Vagina (tissue), 2 donors: ENCODE measurements around the gene JAG1.

Source experiments
- CTCF ChIP-seq, 3 experiments: fragments of 450-650 bp in 2 of 3; fragments of 200-600 bp in 1 of 3; sonication (generic) in 1 of 3; IDR thresholded peaks; one replicate each; pipeline ENCODE4 v1.5.1; 2017 to 2019; ENCODE audit warnings: antibody characterized with exemption in 3 of 3, mild to moderate bottlenecking in 2 of 3, moderate library complexity in 2 of 3
- POLR2A ChIP-seq, 2 donors: fragments of 450-650 bp; IDR thresholded peaks; one replicate each; pipeline ENCODE4 v1.6.1; 2017; ENCODE audit warnings: antibody characterized with exemption in 2 of 2, mild to moderate bottlenecking in 2 of 2, moderate library complexity in 2 of 2
- POLR2AphosphoS5 ChIP-seq, 2 donors: sonication (generic); formaldehyde crosslinking; IDR thresholded peaks; one replicate each; pipeline ENCODE4 v1.9.0; 2017; ENCODE audit warnings: antibody characterized with exemption in 2 of 2, mild to moderate bottlenecking in 2 of 2, low read depth in 1 of 2; ENCODE audit not compliant: insufficient read depth in 1 of 2

- TF ChIP-seq CTCF (IDR thresholded peaks at IDR 0.05) = no peak
- TF ChIP-seq POLR2AphosphoS5 (IDR thresholded peaks at IDR 0.05; ENCODE audit: insufficient read depth in 1 of 2, low read depth in 1 of 2) = no peak
- TF ChIP-seq POLR2A (IDR thresholded peaks at IDR 0.05) = no peak
Observed at GRCh38 chr20:10649080-10649796, 24.6 kb downstream of the JAG1 start.
